MM.1S (cell line): ENCODE data around the gene PTK7.

Experiments used
- DNase-seq: peaks from one replicate; pipeline ENCODE4 v3.0.0-alpha.2; 2015
- H2AFZ ChIP-seq: fragments of 300-600 bp; sonication (generic); 2 replicates; pipeline ENCODE4 v1.6.0; 2016; ENCODE audit warnings: antibody characterized with exemption, low read length
- H3F3A ChIP-seq: fragments of 300-600 bp; sonication (generic); 2 replicates; pipeline ENCODE4 v1.6.1; 2016; ENCODE audit warnings: mild to moderate bottlenecking, antibody characterized with exemption, low read length, moderate library complexity, mixed read lengths; ENCODE audit not compliant: insufficient read depth
- H3K27ac ChIP-seq: fragments of 300-600 bp; sonication (generic); 2 replicates; pipeline ENCODE4 v1.5.1; 2016; ENCODE audit warnings: mild to moderate bottlenecking, low read length
- H3K27me3 ChIP-seq: fragments of 300-600 bp; sonication (generic); replicated peaks from 2 replicates; pipeline ENCODE4 v1.6.0; 2016; ENCODE audit warnings: low read length; ENCODE audit not compliant: insufficient read depth
- H3K36me3 ChIP-seq: fragments of 300-600 bp; sonication (generic); replicated peaks from 2 replicates; pipeline ENCODE4 v1.6.1; 2016; ENCODE audit warnings: mild to moderate bottlenecking, low read length, mixed read lengths; ENCODE audit not compliant: insufficient read depth
- H3K4me1 ChIP-seq: fragments of 300-600 bp; sonication (generic); 2 replicates; pipeline ENCODE4 v1.6.1; 2016; ENCODE audit warnings: low read length, mixed read lengths
- H3K4me2 ChIP-seq: fragments of 300-600 bp; sonication (generic); 2 replicates; pipeline ENCODE4 v1.6.0; 2016; ENCODE audit warnings: low read depth, low read length
- H3K4me3 ChIP-seq: fragments of 300-600 bp; sonication (generic); 2 replicates; pipeline ENCODE4 v1.5.1; 2016; ENCODE audit warnings: low read length, mixed read lengths
- H3K79me2 ChIP-seq: fragments of 300-600 bp; sonication (generic); 2 replicates; pipeline ENCODE4 v1.6.1; 2016; ENCODE audit warnings: mixed run types, low read length, mixed read lengths
- H3K9ac ChIP-seq: fragments of 300-600 bp; sonication (generic); 2 replicates; pipeline ENCODE4 v1.6.1; 2016; ENCODE audit warnings: low read length, mixed read lengths
- H3K9me2 ChIP-seq: fragments of 300-600 bp; sonication (generic); replicated peaks from 2 replicates; pipeline ENCODE4 v1.6.1; 2016; ENCODE audit warnings: mild to moderate bottlenecking, low read length, mixed read lengths; ENCODE audit not compliant: insufficient read depth
- H3K9me3 ChIP-seq: fragments of 300-600 bp; sonication (generic); replicated peaks from 2 replicates; pipeline ENCODE4 v1.6.1; 2016; ENCODE audit warnings: mild to moderate bottlenecking, low read length, mixed read lengths; ENCODE audit not compliant: insufficient read depth
- H4K20me1 ChIP-seq: fragments of 300-600 bp; sonication (generic); 2 replicates; pipeline ENCODE4 v1.6.1; 2016; ENCODE audit warnings: mild to moderate bottlenecking, low read length, moderate library complexity, mixed read lengths; ENCODE audit not compliant: insufficient read depth
- CTCF ChIP-seq: fragments of 300-600 bp; sonication (generic); IDR thresholded peaks from 2 replicates; pipeline ENCODE4 v1.5.1; 2016; ENCODE audit warnings: antibody characterized with exemption, low read length, mixed read lengths
- EZH2 ChIP-seq: fragments of 300-600 bp; sonication (generic); optimal IDR thresholded peaks from 2 replicates; pipeline ENCODE3; 2017; ENCODE audit warnings: low read depth, mild to moderate bottlenecking, antibody characterized with exemption, low read length, mixed read lengths
- EZH2phosphoT487 ChIP-seq: fragments of 300-600 bp; sonication (generic); IDR thresholded peaks from 2 replicates; pipeline ENCODE4 v1.6.1; 2018; ENCODE audit warnings: antibody characterized with exemption, low read length

PTK7 gene

GRCh38 chr6:43095939-43096338 is 19.8 kb downstream of the PTK7 start:
- H3K9me3 ChIP-seq: no peaks in the 10 kb centered on the region
- H3K9ac ChIP-seq: no peak overlapping the region
- H3K4me3 ChIP-seq: no peak overlapping the region
- no peak overlapping the region for H3K4me2 ChIP-seq
- H3F3A ChIP-seq: no peaks in the 10 kb centered on the region
- DNase-seq: no peak
- no peaks in the 10 kb centered on the region for H3K27me3 ChIP-seq
- H3K79me2 ChIP-seq: no peaks in the 10 kb centered on the region
- H3K27ac ChIP-seq: no peak overlapping the region
- no peaks in the 10 kb centered on the region for H3K9me2 ChIP-seq
- H2AFZ ChIP-seq: no peak overlapping the region
- TF ChIP-seq EZH2: no peak
- TF ChIP-seq EZH2phosphoT487: no peak
- no peak for TF ChIP-seq CTCF
- H4K20me1 ChIP-seq: no peaks in the 10 kb centered on the region
- no peaks in the 10 kb centered on the region for H3K36me3 ChIP-seq
- no peaks in the 10 kb centered on the region for H3K4me1 ChIP-seq

- no peaks in the 10 kb centered on the region for H3K4me1 ChIP-seq
- no peaks in the 10 kb centered on the region for H3K27me3 ChIP-seq
- H3K79me2 ChIP-seq: no peaks in the 10 kb centered on the region
- H3K9me2 ChIP-seq: no peaks in the 10 kb centered on the region
- H2AFZ ChIP-seq: no peak overlapping the region
- no peak overlapping the region for H3K4me2 ChIP-seq
- no peak overlapping the region for H3K4me3 ChIP-seq
- H3K27ac ChIP-seq: no peak overlapping the region
- no peaks in the 10 kb centered on the region for H3K36me3 ChIP-seq
- no peak overlapping the region for H3K9ac ChIP-seq
- no peaks in the 10 kb centered on the region for H4K20me1 ChIP-seq
- no peaks in the 10 kb centered on the region for H3F3A ChIP-seq
- no peak for DNase-seq
- no peaks in the 10 kb centered on the region for H3K9me3 ChIP-seq
- TF ChIP-seq CTCF (no peak), EZH2phosphoT487 (no peak), EZH2 (no peak)
Observed at GRCh38 chr6:43096451-43097097, 20.5 kb downstream of the PTK7 start.

- DNase-seq: no peak
- no peak overlapping the region for H3K4me3 ChIP-seq
- no peaks in the 10 kb centered on the region for H3K9me3 ChIP-seq
- no peak overlapping the region for H3K4me2 ChIP-seq
- H3K9me2 ChIP-seq: no peaks in the 10 kb centered on the region
- no peak for TF ChIP-seq EZH2phosphoT487
- TF ChIP-seq CTCF: no peak
- TF ChIP-seq EZH2: no peak
- H3K27me3 ChIP-seq: no peaks in the 10 kb centered on the region
- no peaks in the 10 kb centered on the region for H4K20me1 ChIP-seq
- H3K4me1 ChIP-seq: no peaks in the 10 kb centered on the region
- H2AFZ ChIP-seq: no peak overlapping the region
- no peaks in the 10 kb centered on the region for H3K79me2 ChIP-seq
- no peaks in the 10 kb centered on the region for H3K36me3 ChIP-seq
- H3F3A ChIP-seq: no peaks in the 10 kb centered on the region
- no peak overlapping the region for H3K9ac ChIP-seq
- no peak overlapping the region for H3K27ac ChIP-seq
Observed at GRCh38 chr6:43097098-43097489, 21.0 kb downstream of the PTK7 start.
